GM11168 (cell line): Measurements from ENCODE around the gene DNAAF5.

Experiments
- in situ Hi-C: fragments of 300-500 bp; cut with MboI; formaldehyde crosslinking; loops from one replicate; pipeline ENCODE4 v1.12.0; 2022; ENCODE audit warnings: low sequenced_read_pairs; ENCODE audit not compliant: unreplicated experiment

Gene DNAAF5

DNA sequence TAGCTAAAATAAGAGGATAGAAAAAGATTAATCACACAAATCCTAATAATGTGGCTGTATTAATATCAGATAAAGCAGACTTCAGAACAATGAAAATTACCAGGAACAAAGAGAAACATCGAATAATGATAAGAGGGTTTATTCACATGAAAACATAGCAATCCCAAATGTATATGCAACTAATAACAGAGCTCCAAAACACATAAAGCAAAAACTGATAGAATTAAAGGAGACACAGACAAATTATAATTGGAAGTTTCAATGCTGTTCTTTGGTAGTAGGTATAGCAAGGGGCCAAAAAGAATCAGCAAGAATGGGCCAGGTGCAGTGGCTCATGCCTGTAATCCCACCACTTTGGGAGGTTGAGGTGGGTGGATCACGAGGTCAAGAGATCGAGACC, 23.4 kb upstream of the DNAAF5 start:
- in situ Hi-C loops, result no loop called here

- in situ Hi-C loops, result no loop called here
Observed at GRCh38 chr7:706721-707120, 19.8 kb upstream of the DNAAF5 start.

DNA sequence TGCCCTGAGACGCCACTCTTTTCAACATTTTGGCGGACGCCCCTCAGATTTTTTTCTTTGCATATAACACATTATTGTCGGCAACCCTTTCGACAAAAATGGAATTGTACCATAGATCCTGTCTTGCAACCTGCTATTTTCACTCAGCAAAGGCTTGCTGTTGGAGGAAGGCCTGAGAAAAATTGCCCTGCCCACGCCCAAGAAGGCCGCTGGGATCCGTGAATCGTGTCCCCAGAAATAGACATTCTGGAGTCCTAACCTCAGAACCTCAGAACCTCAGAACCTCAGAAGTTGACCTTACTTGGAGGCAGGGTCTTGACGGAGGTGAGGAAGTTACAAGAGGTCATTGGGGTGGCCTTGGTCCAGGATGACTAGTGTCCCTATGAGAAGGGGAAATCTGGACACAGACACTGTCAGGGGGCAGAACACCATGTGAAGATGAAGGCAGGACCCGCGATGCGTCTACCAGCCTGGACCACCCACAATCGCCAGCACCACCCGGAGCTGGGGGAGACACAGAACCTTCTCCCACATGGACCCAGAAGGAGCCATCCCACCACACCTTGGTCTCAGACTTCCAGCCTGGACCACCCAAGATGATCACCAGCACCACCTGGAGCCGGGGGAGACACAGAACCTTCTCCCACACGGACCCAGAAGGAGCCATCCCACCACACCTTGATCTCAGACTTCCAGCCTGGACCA, 19.1 kb upstream of the DNAAF5 start:
- in situ Hi-C loops, result no loop called here

DNA sequence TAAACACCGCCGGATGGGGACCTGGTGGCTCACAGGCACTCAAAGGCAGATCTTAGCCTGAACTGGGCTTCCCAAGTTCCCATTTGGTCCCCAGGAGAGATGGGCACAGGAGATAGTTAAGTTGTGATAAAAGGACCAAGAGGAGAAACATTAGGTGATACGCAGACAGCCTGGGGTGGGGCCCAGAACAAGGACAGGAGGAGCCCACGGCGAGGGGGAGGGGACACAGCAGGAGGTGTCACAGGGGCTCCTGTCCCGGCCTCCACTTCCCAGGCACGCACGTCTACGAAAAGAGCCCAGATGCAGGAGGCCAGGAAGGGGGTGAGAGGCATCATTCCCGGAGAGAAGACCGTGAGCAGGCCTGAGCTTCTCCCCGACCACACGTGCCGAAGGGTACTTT, 16.3 kb upstream of the DNAAF5 start:
- in situ Hi-C loops, result no loop called here

GRCh38 chr7:711093-711921, 15.2 kb upstream of the DNAAF5 start:
- in situ Hi-C loops, result no loop called here

- in situ Hi-C loops, result no loop called here
Observed at GRCh38 chr7:711922-712380, 14.5 kb upstream of the DNAAF5 start.

DNA sequence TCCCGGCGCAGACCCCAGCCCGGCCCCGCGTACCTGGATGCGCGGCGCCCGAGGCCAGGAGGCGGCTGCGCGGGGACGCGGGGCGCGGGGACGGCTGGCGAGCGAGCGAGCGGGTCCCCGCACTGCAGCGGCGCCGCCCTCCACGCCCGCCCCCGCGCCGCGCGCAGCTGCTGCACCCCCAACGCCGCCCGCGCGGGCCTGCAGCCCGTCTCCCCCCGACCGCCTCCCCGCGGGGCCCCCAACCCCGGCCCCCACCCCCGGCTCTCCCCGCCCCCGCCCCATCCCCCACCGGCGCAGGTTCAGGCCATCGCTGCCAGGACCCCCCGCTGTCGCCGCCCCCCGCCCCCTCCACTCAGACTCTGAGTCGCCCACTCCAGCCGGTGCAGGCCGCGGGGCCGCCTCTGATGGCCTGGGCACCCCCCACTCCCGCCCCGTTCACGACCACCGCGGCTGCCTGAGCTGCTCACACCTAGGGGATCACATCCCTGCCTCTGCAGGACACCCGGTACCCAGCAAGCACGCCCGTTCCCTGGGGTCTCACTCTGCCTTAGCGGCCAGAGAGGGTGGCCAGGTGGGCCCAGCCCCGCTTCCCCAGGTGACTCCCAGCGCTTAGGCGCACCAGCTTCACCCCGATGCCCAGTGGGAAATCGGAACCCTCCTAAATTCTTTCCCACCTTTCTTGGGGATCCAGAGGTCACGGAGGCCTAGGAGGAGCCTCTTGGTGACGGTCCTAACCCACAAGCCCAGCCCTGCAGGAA, 13.9 kb upstream of the DNAAF5 start:
- in situ Hi-C loops, result no loop called here

- in situ Hi-C loops, result no loop called here
Observed at GRCh38 chr7:713139-713457, 13.4 kb upstream of the DNAAF5 start.

DNA sequence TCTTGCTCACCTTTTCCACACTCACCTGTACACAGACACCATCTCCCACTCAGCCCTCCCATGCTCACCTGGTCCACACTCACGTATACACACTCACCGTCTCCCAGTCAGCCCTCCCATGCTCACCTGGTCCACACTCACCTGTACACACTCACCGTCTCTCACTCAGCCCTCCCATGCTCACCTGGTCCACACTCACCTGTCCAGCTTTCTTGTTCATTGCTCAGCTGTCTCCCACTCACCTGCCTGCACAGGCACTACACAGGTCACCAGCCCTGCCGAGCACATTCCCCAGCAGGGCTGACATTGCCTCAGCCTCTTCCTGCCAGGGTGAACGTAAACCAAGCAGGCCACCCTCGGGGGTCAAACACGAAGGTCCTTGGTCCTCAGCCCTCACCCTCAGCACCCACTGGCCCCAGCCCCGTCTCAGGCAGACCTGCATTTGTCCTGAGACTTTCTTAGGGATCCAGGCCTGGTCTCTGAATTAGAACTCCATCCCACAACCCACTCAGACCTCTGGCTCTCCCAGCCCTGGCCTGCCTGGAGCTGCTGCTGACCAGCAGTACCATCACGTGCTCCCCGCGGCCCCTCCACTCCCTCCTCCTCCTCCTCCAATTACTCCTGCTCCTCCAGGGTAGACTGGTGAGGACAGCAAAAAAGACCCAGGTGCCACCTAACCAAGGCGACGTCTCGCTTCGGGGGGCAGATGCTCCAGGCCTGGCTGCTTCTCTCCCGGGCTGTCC, 12.8 kb upstream of the DNAAF5 start:
- in situ Hi-C loops, result no loop called here

- in situ Hi-C loops, result no loop called here
Observed at GRCh38 chr7:714251-714671, 12.2 kb upstream of the DNAAF5 start.

- in situ Hi-C loops, result no loop called here
Observed at GRCh38 chr7:716222-716621, 10.3 kb upstream of the DNAAF5 start.

GRCh38 chr7:716636-717035, 9.9 kb upstream of the DNAAF5 start:
- in situ Hi-C loops, result no loop called here

DNA sequence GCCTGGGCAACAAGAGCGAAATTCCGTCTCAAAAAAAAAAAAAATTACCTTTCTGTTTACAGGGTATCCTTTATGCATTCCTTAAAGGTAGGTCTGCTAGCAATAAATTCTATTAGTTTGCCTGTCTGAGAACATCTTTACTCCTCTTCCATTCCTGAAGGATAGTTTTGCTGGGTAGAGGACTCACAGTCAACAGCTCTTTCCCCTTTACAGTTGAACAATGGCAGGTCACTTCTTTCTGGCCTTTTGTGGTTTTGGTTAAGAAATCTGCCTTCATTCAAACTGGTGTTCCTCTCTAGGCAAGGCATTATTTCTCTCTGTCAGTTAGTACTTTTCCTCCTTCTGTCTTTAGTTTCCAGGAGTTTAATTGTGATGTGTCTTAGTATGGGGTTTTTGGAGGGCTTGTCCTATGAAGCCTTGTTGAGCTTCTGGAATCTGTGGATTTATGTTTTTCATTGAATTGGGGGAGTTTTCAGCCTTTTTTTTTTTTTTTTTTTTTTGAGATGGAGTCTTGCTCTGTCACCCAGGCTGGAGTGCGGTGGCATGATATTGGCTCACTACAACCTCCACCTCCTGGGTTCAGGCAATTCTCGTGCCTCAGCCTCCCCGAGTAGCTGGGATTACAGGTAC, 4.8 kb upstream of the DNAAF5 start:
- in situ Hi-C loops, result no loop called here

DNA sequence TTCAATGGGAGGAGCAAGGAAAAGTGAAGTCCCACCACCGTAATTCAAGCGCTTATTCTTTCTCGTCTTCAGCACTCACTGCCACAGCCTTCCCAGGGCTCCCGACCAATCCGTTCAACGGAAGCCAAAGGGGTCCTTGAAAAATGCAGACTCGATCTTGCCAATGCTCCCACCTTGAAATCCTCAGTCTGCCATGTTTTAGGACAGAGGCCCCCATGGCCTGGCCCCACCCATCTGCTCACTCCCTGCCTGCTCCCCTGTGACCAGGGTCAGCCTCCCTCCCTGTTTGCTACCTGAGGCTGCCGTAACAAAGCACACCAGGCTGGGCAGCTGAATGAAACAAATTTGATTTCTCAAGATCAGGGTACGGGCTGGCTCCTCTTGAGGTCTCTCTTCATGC, 3.0 kb upstream of the DNAAF5 start:
- in situ Hi-C loops, result no loop called here

DNA sequence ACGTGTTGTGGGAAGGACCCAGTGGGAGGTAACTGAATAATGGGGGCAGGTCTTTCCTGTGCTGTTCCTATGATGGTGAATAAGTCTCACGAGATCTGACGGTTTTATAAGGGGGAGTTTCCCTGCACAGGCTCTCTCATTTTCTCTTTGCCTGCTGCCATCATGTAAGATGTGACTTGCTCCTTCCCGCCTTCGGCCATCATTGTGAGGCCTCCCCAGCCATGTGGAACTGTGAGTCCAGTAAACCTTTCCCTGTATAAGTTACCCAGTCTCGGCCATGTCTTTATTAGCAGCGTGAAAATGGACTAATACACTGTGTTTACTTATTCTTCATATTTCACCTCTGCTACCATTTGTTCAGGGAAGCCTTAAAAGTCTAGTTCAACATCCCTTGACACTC, 2.2 kb upstream of the DNAAF5 start:
- in situ Hi-C loops, result no loop called here

DNA sequence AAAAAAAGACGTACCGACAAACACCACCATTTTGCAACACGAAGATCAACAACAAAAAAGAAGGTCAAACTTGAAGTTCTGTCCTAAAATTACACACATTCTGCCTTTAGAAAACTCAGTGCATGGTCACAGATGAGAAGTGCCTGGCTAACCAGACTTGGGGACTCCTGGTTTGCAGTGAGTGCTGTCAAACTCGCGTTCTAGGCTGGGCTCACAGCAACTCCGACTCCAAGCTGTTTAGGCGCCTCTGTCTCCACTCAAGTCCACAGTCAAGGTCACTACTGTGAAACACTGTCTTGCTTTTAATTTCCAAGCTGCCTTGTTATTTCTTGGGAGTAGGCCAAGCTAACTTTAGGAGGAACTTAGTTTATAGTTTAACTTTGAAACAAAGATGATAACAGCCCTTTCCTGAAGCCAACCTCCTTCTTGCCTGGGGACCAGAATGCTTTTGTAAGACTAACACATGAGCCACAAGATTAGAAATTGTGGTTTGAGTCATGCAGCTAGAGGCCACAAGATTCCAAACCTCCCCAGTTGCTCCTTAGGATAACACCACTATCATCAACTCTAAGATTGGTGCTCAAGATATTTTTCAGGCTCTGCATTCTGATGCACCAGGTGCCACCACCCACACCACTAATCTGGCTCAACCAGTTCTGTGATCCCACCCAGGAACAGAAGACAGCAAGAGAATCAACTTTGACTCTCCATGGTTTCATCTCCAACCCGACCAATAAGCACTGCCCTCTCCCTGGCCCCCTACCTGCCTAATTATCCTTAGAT, 1.1 kb upstream of the DNAAF5 start:
- in situ Hi-C loops, result no loop called here

DNA sequence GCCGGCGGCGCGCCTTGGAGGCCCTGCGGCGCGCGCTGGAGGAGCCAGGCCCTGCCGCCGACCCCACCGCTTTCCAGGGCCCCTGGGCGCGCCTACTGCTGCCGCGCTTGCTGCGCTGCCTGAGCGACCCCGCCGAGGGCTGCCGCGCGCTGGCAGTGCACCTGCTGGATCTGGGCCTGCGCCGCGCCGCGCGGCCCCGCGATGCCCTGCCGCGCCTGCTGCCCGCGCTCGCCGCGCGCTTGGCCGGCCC, 280 bp downstream of the DNAAF5 start:
- in situ Hi-C loops, result no loop called here

DNA sequence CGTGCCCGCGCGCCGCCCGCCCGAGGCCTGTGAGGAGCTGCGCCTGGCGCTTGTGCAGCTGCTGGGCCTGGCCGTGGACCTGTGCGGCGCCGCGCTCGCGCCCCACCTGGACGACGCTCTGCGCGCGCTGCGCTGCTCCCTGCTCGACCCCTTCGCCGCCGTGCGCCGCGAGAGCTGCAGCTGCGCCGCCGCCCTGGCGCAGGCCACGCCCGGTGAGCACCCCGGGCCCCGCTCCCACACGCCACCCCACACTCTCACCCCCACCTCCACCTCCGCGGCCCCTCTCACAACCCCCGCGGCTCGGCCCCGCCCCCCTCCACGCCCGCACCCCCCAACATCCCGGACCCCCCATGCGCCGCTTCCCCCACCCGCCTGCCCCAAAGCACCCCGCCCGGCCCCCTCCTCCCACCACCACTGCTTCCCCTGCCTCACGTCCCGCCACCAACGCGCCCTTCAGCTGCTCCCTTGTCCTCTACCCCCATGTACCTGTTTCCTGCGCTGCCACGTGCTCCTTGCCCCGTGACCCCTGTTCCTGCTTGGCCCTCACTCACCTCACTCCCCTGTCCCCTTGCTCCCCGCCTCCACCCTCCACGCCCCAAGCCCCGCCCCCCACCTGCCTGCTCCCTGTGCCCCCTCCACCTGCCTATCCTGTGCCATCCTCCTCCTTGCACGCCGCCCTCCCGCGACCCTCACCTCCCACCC, 756 bp downstream of the DNAAF5 start, which contains the start of gene PRKAR1B:
TSS of gene PRKAR1B (minus strand) at position 178 of the 702 bp plus-strand sequence. CDS start 15,776 bp downstream, outside the sequence.
- in situ Hi-C loops, result no loop called here
